Measurements from ENCODE around the gene GPATCH2. TPM values are rescaled to one million over a fixed set of nuclear protein-coding genes. Genes with fewer than 3 reads are reported as not detected.

Gene GPATCH2
- total and polyA plus RNA-seq, 3 experiments from 2014 or later: 3.7 to 9.9 (median 9.5) TPM

DNA sequence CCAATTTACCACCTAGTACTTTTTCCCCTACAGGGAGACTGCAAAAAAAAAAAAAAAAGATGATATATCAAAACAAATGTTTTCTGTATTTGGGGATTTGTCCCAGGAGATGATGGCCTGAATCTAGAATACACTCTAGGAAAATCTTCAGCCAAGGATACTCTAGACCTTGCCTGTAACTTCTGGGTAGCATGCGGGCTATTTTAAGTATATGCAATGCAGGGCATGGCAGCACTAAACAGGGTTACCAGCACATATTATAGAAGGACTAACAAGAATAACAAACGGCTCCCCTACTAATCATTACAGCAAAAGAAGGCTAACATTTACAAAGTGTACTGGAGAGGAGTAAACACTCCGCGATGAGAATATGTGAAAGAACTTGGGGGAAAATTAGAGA lies 109.6 kb downstream of the GPATCH2 start:
- Histone ChIP-seq H3K36me3 (ENCODE audit: insufficient read depth, low read length) (no peaks in the 10 kb centered on the region), H3K27ac (ENCODE audit: low read depth, low read length) (no peak overlapping the region), H3K27me3 (ENCODE audit: insufficient read depth, low read length, poor library complexity, severe bottlenecking) (no peaks in the 10 kb centered on the region), H3K4me3 (ENCODE audit: low read length) (no peak overlapping the region), H3K9me3 (ENCODE audit: low read length) (no peaks in the 10 kb centered on the region), H3K4me1 (ENCODE audit: insufficient read depth, low read length) (no peaks in the 10 kb centered on the region)
- no peak overlapping the region for H3K27ac Mint-ChIP-seq
- ChIA-PET CTCF (no interaction called here), POLR2A (no interaction called here)
- H3K4me1 Mint-ChIP-seq: no peaks in the 10 kb centered on the region
- DNase-seq: no peak
- H3K36me3 Mint-ChIP-seq: peaks cover 0 to 5% (median 0%) of the 10 kb centered on the region in 3 donors
- H3K9me3 Mint-ChIP-seq: no peaks in the 10 kb centered on the region
- no peaks in the 10 kb centered on the region for H3K27me3 Mint-ChIP-seq
- H3K4me3 Mint-ChIP-seq: no peak overlapping the region

DNA sequence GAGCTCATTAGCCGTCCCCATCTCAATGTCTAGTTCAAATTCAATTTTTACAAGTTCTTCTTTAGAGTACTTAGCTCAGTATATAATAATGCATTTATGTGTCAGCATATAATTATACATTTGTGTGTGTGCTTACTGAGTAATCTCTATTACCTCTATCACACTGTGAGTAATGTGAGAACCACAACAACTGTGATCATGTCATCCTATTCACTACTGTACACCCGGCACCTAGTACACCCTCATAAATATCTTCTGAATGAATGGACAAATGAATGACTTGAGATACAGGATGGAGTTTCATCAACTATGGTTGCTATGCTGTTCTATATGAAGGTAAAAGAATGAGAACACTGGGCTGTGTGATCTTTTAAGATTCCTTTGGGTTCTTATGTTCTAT lies 124.0 kb downstream of the GPATCH2 start:
- no peak overlapping the region for H3K27ac ChIP-seq (ENCODE audit: low read depth, low read length)
- Mint-ChIP-seq H3K4me1 (no peaks in the 10 kb centered on the region), H3K27ac (no peak overlapping the region), H3K4me3 (no peak overlapping the region), H3K9me3 (no peaks in the 10 kb centered on the region), H3K27me3 (no peaks in the 10 kb centered on the region), H3K36me3 (peaks cover 15 to 31% (median 16%) of the 10 kb centered on the region in 3 donors)
- H3K9me3 ChIP-seq (ENCODE audit: low read length): no peaks in the 10 kb centered on the region
- ChIA-PET CTCF (no interaction called here), POLR2A (no interaction called here)
- H3K4me1 ChIP-seq (ENCODE audit: insufficient read depth, low read length): no peaks in the 10 kb centered on the region
- no peaks in the 10 kb centered on the region for H3K36me3 ChIP-seq (ENCODE audit: insufficient read depth, low read length)
- H3K27me3 ChIP-seq (ENCODE audit: insufficient read depth, low read length, poor library complexity, severe bottlenecking): no peaks in the 10 kb centered on the region
- H3K4me3 ChIP-seq (ENCODE audit: low read length): no peak overlapping the region
- DNase-seq: no peak

DNA sequence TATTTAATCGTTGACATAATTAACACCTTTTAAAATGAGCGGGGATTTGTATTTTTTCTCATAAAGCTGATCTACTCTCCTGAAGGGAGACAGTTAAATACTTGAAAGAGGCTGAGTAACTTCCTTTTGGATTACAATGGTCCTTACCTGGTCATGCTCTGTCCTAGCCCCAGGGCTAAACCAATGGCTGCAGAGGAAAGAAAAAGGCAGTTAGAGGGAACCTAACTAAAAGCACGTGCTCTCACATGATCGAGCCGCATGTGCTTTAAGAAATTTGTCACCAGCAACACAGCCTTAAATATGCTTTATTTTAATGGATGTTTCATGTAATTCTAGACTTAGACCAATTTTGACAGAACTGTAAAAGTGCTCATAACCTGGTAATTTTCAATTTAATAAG lies 132.7 kb downstream of the GPATCH2 start:
- Mint-ChIP-seq H3K27me3 (no peaks in the 10 kb centered on the region), H3K9me3 (no peaks in the 10 kb centered on the region), H3K27ac (no peak overlapping the region), H3K36me3 (peaks cover 11 to 21% (median 15%) of the 10 kb centered on the region in 3 donors), H3K4me3 (no peak overlapping the region), H3K4me1 (no peaks in the 10 kb centered on the region)
- Histone ChIP-seq H3K4me3 (ENCODE audit: low read length) (no peak overlapping the region), H3K27me3 (ENCODE audit: insufficient read depth, low read length, poor library complexity, severe bottlenecking) (no peaks in the 10 kb centered on the region), H3K9me3 (ENCODE audit: low read length) (no peaks in the 10 kb centered on the region), H3K36me3 (ENCODE audit: insufficient read depth, low read length) (no peaks in the 10 kb centered on the region), H3K27ac (ENCODE audit: low read depth, low read length) (no peak overlapping the region), H3K4me1 (ENCODE audit: insufficient read depth, low read length) (no peaks in the 10 kb centered on the region)
- ChIA-PET POLR2A (no interaction called here), CTCF (no interaction called here)
- no peak for DNase-seq

DNA sequence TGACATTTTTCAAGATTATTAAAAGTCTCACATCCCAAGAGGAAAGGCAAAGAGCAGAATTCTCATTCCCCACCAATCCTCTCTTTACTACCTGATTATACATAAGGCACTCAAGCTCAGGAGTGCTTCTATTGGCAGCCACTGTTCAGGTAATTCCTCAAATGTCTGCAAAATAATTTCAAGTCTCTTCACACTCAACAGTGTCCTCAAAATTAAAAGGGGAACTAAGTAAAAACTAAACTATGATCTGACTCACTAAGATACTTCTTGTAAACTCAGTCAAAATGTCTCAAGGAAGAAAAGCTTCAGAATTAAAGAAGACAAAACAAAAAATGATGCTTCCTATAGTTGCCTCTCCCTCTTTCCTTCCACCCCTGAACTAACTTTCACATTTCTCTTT lies 135.6 kb downstream of the GPATCH2 start:
- ChIA-PET CTCF (no interaction called here), POLR2A (no interaction called here)
- no peaks in the 10 kb centered on the region for H3K4me1 Mint-ChIP-seq
- Histone ChIP-seq H3K36me3 (ENCODE audit: insufficient read depth, low read length) (no peaks in the 10 kb centered on the region), H3K4me1 (ENCODE audit: insufficient read depth, low read length) (no peaks in the 10 kb centered on the region), H3K27me3 (ENCODE audit: insufficient read depth, low read length, poor library complexity, severe bottlenecking) (no peaks in the 10 kb centered on the region), H3K9me3 (ENCODE audit: low read length) (no peaks in the 10 kb centered on the region), H3K27ac (ENCODE audit: low read depth, low read length) (no peak overlapping the region), H3K4me3 (ENCODE audit: low read length) (no peak overlapping the region)
- no peak for DNase-seq
- no peak overlapping the region for H3K27ac Mint-ChIP-seq
- H3K4me3 Mint-ChIP-seq: no peak overlapping the region
- no peaks in the 10 kb centered on the region for H3K27me3 Mint-ChIP-seq
- no peaks in the 10 kb centered on the region for H3K9me3 Mint-ChIP-seq
- H3K36me3 Mint-ChIP-seq: peaks cover 19 to 24% (median 22%) of the 10 kb centered on the region in 3 donors

DNA sequence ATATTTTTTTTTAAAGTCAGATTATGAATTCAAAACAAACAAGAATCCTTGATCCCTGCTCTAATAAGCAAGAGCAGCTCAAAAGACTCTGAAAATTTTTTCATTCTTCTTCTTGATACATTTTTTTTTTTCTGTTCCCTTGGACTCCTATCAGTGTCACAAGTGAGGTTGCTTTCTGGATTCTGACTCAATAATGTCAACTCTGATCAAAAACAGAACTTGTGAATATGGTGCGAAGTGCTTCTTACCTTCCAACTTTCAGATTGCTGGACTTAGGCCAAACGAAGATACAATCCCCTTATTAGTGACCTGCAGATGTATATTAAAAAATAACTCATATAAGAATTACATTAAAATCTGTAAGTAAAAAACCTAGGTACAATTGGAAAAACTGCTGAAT lies 136.1 kb downstream of the GPATCH2 start:
- Histone ChIP-seq H3K27ac (ENCODE audit: low read depth, low read length) (no peak overlapping the region), H3K9me3 (ENCODE audit: low read length) (no peaks in the 10 kb centered on the region), H3K36me3 (ENCODE audit: insufficient read depth, low read length) (no peaks in the 10 kb centered on the region), H3K4me1 (ENCODE audit: insufficient read depth, low read length) (no peaks in the 10 kb centered on the region), H3K27me3 (ENCODE audit: insufficient read depth, low read length, poor library complexity, severe bottlenecking) (no peaks in the 10 kb centered on the region), H3K4me3 (ENCODE audit: low read length) (no peak overlapping the region)
- Mint-ChIP-seq H3K27me3 (no peaks in the 10 kb centered on the region), H3K36me3 (peaks cover 24 to 27% (median 26%) of the 10 kb centered on the region in 3 donors), H3K27ac (no peak overlapping the region), H3K4me3 (no peak overlapping the region), H3K9me3 (no peaks in the 10 kb centered on the region), H3K4me1 (no peaks in the 10 kb centered on the region)
- CTCF ChIA-PET: no interaction called here
- DNase-seq: no peak
- POLR2A ChIA-PET: no interaction called here

DNA sequence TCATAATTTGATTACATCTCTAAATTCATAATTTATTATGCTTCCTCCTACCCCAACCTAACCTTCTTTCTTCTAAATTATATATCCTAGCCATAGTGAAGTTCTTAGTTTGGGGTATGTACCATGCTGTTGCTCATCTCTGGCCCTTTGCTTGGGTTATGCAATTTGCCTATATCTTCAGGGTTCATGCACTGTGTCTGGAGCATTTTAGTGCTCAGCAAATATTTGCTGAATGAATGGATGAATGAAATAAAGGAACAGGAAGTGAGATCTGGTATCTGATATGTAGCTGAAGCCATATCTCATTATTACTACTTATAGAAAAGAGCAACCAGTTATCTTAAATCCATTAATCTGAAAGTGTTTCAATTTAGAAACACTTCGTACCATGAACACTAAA lies 137.6 kb downstream of the GPATCH2 start:
- no peak overlapping the region for H3K4me3 Mint-ChIP-seq
- H3K4me3 ChIP-seq (ENCODE audit: low read length): no peak overlapping the region
- H3K4me1 Mint-ChIP-seq: no peaks in the 10 kb centered on the region
- H3K4me1 ChIP-seq (ENCODE audit: insufficient read depth, low read length): no peaks in the 10 kb centered on the region
- no peaks in the 10 kb centered on the region for H3K36me3 ChIP-seq (ENCODE audit: insufficient read depth, low read length)
- H3K27ac Mint-ChIP-seq: no peak overlapping the region
- H3K27me3 Mint-ChIP-seq: no peaks in the 10 kb centered on the region
- peaks cover 25 to 27% (median 26%) of the 10 kb centered on the region in 3 donors for H3K36me3 Mint-ChIP-seq
- POLR2A ChIA-PET: no interaction called here
- H3K9me3 ChIP-seq (ENCODE audit: low read length): no peaks in the 10 kb centered on the region
- CTCF ChIA-PET: no interaction called here
- H3K27me3 ChIP-seq (ENCODE audit: insufficient read depth, low read length, poor library complexity, severe bottlenecking): no peaks in the 10 kb centered on the region
- H3K27ac ChIP-seq (ENCODE audit: low read depth, low read length): no peak overlapping the region
- no peaks in the 10 kb centered on the region for H3K9me3 Mint-ChIP-seq
- no peak for DNase-seq

DNA sequence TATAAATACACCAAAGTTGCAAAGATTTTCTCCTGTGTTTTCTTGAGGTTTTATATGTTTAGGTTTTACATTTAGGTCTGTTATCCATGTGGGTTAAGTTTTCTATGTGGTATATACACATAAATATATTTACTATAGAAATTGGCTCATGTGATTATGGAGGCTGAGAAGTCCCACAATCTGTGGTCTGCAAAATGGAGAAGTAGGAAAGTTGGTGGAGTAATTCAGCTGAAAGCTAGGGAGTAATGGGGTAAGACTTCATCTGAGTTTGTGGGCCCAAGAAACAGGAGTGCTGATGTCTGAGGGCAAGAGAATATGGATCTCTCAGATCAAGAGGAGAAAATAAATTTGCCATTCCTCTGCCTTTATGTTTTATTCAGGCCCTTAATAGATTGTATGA lies 146.0 kb downstream of the GPATCH2 start:
- H3K9me3 Mint-ChIP-seq: peaks cover 0 to under 1% (median 0%) of the 10 kb centered on the region in 5 donors
- no peaks in the 10 kb centered on the region for H3K36me3 ChIP-seq (ENCODE audit: insufficient read depth, low read length)
- H3K27me3 ChIP-seq (ENCODE audit: insufficient read depth, low read length, poor library complexity, severe bottlenecking): no peaks in the 10 kb centered on the region
- H3K27ac Mint-ChIP-seq: no peak overlapping the region
- H3K4me1 ChIP-seq (ENCODE audit: insufficient read depth, low read length): no peaks in the 10 kb centered on the region
- ChIA-PET CTCF (no interaction called here), POLR2A (no interaction called here)
- no peak overlapping the region for H3K27ac ChIP-seq (ENCODE audit: low read depth, low read length)
- DNase-seq: no peak
- H3K27me3 Mint-ChIP-seq: peaks cover 0 to 3% of the 10 kb centered on the region in 2 donors
- peaks cover 10 to 26% (median 11%) of the 10 kb centered on the region in 3 donors for H3K4me1 Mint-ChIP-seq
- no peak overlapping the region for H3K4me3 ChIP-seq (ENCODE audit: low read length)
- peaks cover 13 to 29% (median 23%) of the 10 kb centered on the region in 3 donors for H3K36me3 Mint-ChIP-seq
- no peaks in the 10 kb centered on the region for H3K9me3 ChIP-seq (ENCODE audit: low read length)
- no peak overlapping the region for H3K4me3 Mint-ChIP-seq

DNA sequence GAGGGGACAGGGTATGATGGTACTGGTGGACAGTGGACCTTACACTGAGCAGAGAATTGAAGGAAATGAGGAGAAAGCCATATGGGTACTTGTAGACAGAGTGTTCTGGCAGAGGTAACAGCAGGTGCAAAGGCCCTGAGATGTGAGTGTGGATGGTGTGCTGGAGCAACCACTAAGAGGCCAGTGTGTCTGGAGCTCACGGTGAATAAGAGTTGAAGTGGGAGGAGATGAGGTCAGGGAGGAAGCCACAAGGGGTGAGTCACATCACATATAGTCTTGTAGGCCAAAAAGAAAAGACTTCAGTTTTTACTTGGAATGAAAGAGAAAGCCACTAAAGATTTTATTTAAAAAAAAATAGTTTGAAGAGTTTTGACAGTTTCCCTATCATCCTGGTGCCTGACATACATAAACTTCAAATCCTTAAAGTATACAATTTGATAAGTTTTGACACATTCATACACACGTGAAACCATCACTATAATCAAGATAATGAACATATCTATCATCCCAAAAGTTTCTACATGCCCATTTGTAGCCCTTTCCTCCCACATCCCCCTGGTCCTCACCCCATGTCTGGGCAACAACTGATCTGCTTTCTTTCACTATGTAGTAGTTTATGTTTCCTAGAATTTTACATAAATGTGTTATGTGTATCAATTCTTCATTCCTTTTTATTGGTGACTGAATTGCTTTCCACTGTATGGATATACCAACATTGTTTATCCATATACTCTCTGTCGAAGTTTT lies 148.4 kb downstream of the GPATCH2 start:
- H3K4me1 ChIP-seq (ENCODE audit: insufficient read depth, low read length): no peaks in the 10 kb centered on the region
- ChIA-PET CTCF (no interaction called here), POLR2A (no interaction called here)
- no peaks in the 10 kb centered on the region for H3K36me3 ChIP-seq (ENCODE audit: insufficient read depth, low read length)
- H3K9me3 Mint-ChIP-seq: peaks cover 2 to 8% (median 2%) of the 10 kb centered on the region in 5 donors
- peak overlapping the region in 5 of 8 donors; percentile 1 to 29 (median 19) for H3K27ac Mint-ChIP-seq
- peaks cover 20 to 46% (median 23%) of the 10 kb centered on the region in 3 donors for H3K36me3 Mint-ChIP-seq
- H3K27me3 Mint-ChIP-seq: peaks cover 0 to 3% of the 10 kb centered on the region in 2 donors
- H3K27me3 ChIP-seq (ENCODE audit: insufficient read depth, low read length, poor library complexity, severe bottlenecking): no peaks in the 10 kb centered on the region
- H3K4me1 Mint-ChIP-seq: peaks cover 10 to 26% (median 11%) of the 10 kb centered on the region in 3 donors
- no peak overlapping the region for H3K27ac ChIP-seq (ENCODE audit: low read depth, low read length)
- no peaks in the 10 kb centered on the region for H3K9me3 ChIP-seq (ENCODE audit: low read length)
- H3K4me3 Mint-ChIP-seq: no peak overlapping the region
- H3K4me3 ChIP-seq (ENCODE audit: low read length): no peak overlapping the region
- DNase-seq: no peak

Measured in CD8-positive, alpha-beta memory T cell (primary cell).